Hepatocyte (in vitro differentiated cells): ENCODE measurements around the gene GOLGA3. TPM values are rescaled to one million over a fixed set of nuclear protein-coding genes. Genes with fewer than 3 reads are reported as not detected.
"Not testable (repeated sequence)": the region's sequence is repeated elsewhere in the genome, so short reads cannot be mapped to it uniquely, and the experiment has no call there.

Experiments
- DNase-seq: peaks from one replicate; pipeline ENCODE4 v3.0.0-alpha.2; 2016; ENCODE audit warnings: low spot score
- H2AFZ ChIP-seq: fragments of 200-600 bp; sonication (generic); 2 replicates; pipeline ENCODE4 v1.6.0; 2016; ENCODE audit warnings: antibody characterized with exemption, mild to moderate bottlenecking
- H3K27ac ChIP-seq: fragments of 200-600 bp; sonication (generic); 2 replicates; pipeline ENCODE4 v1.5.1; 2016; ENCODE audit warnings: mild to moderate bottlenecking
- H3K27me3 ChIP-seq: fragments of 200-600 bp; sonication (generic); 2 replicates; pipeline ENCODE4 v1.6.1; 2016
- H3K36me3 ChIP-seq: fragments of 200-600 bp; sonication (generic); replicated peaks from 2 replicates; pipeline ENCODE4 v1.5.1; 2016; ENCODE audit warnings: low read depth; ENCODE audit not compliant: insufficient read depth
- H3K4me1 ChIP-seq: fragments of 200-600 bp; sonication (generic); 2 replicates; pipeline ENCODE4 v1.5.1; 2016; ENCODE audit warnings: mild to moderate bottlenecking, moderate library complexity; ENCODE audit not compliant: insufficient read depth
- H3K4me2 ChIP-seq: fragments of 200-600 bp; sonication (generic); 2 replicates; pipeline ENCODE4 v1.6.0; 2016
- H3K4me3 ChIP-seq: fragments of 200-600 bp; sonication (generic); 2 replicates; pipeline ENCODE4 v1.5.1; 2016; ENCODE audit warnings: mild to moderate bottlenecking
- H3K79me2 ChIP-seq: fragments of 200-600 bp; sonication (generic); 2 replicates; pipeline ENCODE4 v1.6.0; 2017; ENCODE audit warnings: mild to moderate bottlenecking
- H3K9me2 ChIP-seq: fragments of 200-600 bp; sonication (generic); replicated peaks from 2 replicates; pipeline ENCODE4 v1.6.0; 2017; ENCODE audit warnings: mild to moderate bottlenecking; ENCODE audit not compliant: insufficient read depth
- H3K9me3 ChIP-seq: fragments of 200-600 bp; sonication (generic); 2 replicates; pipeline ENCODE4 v1.5.1; 2016; ENCODE audit warnings: low read depth, mild to moderate bottlenecking
- H4K20me1 ChIP-seq: fragments of 200-600 bp; sonication (generic); 2 replicates; pipeline ENCODE4 v1.6.0; 2016; ENCODE audit warnings: mild to moderate bottlenecking; ENCODE audit not compliant: insufficient read depth, poor library complexity, severe bottlenecking
- EZH2 ChIP-seq: fragments of 200-600 bp; sonication (generic); IDR thresholded peaks from 2 replicates; pipeline ENCODE4 v1.6.1; 2016; ENCODE audit warnings: antibody characterized with exemption, mild to moderate bottlenecking, borderline replicate concordance
- EZH2phosphoT487 ChIP-seq: fragments of 200-600 bp; sonication (generic); IDR thresholded peaks from one replicate; pipeline ENCODE4 v1.6.1; 2018; ENCODE audit warnings: antibody characterized with exemption, mild to moderate bottlenecking, low read depth, moderate library complexity; ENCODE audit not compliant: unreplicated experiment, severe bottlenecking
- WGBS: methylation state at CpG from one replicate; pipeline ENCODE4 v1.1.6; 2016; ENCODE audit warnings: low lambda C conversion rate; ENCODE audit errors: missing lambda C conversion rate; 5-methylcytosine and 5-hydroxymethylcytosine counted together
- polyA plus RNA-seq: library from polyadenylated mRNA; unstranded; fragments of >200 nt; fragmentation: Nextera tagmentation; extraction: Ambion mirVana; gene quantifications from 2 replicates; pipeline ENCODE4 v1.2.1, GENCODE V29; 2016
- total RNA-seq: library from RNA; depleted of rRNA; stranded (reverse); fragments of >200 nt; gene quantifications from 2 replicates; pipeline ENCODE4 v1.2.3, GENCODE V29; 2014
- TF ChIP-seq, protein P1 (sequence below): fragments of 200-600 bp; sonication (generic); IDR thresholded peaks from 2 replicates; pipeline ENCODE4 v1.5.1; 2016; ENCODE audit warnings: antibody characterized with exemption, mild to moderate bottlenecking; ENCODE audit not compliant: poor library complexity

The GOLGA3 gene, protein sequence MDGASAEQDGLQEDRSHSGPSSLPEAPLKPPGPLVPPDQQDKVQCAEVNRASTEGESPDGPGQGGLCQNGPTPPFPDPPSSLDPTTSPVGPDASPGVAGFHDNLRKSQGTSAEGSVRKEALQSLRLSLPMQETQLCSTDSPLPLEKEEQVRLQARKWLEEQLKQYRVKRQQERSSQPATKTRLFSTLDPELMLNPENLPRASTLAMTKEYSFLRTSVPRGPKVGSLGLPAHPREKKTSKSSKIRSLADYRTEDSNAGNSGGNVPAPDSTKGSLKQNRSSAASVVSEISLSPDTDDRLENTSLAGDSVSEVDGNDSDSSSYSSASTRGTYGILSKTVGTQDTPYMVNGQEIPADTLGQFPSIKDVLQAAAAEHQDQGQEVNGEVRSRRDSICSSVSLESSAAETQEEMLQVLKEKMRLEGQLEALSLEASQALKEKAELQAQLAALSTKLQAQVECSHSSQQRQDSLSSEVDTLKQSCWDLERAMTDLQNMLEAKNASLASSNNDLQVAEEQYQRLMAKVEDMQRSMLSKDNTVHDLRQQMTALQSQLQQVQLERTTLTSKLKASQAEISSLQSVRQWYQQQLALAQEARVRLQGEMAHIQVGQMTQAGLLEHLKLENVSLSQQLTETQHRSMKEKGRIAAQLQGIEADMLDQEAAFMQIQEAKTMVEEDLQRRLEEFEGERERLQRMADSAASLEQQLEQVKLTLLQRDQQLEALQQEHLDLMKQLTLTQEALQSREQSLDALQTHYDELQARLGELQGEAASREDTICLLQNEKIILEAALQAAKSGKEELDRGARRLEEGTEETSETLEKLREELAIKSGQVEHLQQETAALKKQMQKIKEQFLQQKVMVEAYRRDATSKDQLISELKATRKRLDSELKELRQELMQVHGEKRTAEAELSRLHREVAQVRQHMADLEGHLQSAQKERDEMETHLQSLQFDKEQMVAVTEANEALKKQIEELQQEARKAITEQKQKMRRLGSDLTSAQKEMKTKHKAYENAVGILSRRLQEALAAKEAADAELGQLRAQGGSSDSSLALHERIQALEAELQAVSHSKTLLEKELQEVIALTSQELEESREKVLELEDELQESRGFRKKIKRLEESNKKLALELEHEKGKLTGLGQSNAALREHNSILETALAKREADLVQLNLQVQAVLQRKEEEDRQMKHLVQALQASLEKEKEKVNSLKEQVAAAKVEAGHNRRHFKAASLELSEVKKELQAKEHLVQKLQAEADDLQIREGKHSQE (N-terminal part only)
- total RNA-seq (67.6 and 75.1 TPM in 2 replicates), polyA plus RNA-seq (26.2 and 34.1 TPM in 2 replicates)

DNA sequence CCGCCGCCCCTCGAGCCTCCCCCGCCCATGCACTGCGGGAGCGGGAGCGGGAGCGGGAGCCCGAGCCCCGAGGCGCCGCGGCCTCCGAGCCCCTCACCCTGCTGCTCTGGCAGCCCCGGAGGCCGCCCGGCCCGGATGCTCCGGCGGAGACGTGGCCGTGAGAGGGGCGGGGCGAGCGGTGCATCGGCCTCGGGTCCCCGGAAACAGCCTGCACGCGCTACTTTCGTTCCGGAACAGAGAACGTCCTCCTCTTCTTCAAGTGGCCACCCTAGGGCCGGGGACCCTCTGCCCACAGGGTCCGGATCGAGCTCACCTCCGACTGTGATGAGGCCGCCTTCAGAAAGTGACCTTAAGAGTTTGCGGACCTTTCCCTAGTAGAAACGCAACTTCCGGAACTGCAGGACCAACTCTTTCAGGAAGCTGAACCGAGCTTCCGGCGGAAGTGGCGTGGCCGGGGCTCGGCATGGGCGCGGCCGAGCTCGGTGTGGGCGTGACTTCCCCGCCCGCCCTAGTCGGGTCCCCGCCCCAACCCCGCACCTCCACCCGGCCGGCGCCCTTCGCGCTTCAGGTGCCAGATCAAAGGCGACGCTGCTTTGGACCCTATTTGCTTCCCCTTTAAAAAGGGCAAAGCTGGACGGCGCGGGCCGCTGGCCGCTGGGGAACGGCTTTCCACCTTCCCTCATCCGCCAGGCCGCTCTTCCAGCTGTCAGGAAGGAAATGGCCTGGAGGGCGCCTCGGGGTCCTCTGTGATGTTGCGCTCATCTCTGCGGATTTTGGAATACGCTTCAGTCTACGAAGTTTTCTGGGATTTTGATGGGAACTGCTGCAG is at the start of gene GOLGA3:
Gene GOLGA3, minus strand, starts transcription at position 164 of the 829 bp plus-strand sequence. CDS start 6,741 bp downstream, outside the sequence.
- Histone ChIP-seq H3K4me3 (peak within 1 kb of the TSS; percentile 50), H3K9me2 (no peaks in the 10 kb centered on the region), H2AFZ (peak within 1 kb of the TSS; percentile 66), H3K9me3 (no peaks in the 10 kb centered on the region), H3K4me2 (peak within 1 kb of the TSS; percentile 96), H3K36me3 (no peaks in the 10 kb centered on the region), H3K27ac (peak within 1 kb of the TSS; percentile 99), H3K4me1 (peaks cover 9% of the 10 kb centered on the region), H3K27me3 (no peaks in the 10 kb centered on the region), H3K79me2 (peaks cover 45% of the 10 kb centered on the region), H4K20me1 (peaks cover 28% of the 10 kb centered on the region)
- TF ChIP-seq, protein P1, sequence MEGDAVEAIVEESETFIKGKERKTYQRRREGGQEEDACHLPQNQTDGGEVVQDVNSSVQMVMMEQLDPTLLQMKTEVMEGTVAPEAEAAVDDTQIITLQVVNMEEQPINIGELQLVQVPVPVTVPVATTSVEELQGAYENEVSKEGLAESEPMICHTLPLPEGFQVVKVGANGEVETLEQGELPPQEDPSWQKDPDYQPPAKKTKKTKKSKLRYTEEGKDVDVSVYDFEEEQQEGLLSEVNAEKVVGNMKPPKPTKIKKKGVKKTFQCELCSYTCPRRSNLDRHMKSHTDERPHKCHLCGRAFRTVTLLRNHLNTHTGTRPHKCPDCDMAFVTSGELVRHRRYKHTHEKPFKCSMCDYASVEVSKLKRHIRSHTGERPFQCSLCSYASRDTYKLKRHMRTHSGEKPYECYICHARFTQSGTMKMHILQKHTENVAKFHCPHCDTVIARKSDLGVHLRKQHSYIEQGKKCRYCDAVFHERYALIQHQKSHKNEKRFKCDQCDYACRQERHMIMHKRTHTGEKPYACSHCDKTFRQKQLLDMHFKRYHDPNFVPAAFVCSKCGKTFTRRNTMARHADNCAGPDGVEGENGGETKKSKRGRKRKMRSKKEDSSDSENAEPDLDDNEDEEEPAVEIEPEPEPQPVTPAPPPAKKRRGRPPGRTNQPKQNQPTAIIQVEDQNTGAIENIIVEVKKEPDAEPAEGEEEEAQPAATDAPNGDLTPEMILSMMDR, result no peak
- TF ChIP-seq EZH2phosphoT487, result no peak
- no peak for TF ChIP-seq EZH2
- peak; percentile 96 for DNase-seq
- 13% methylated on average over 49 of the region's 78 CpGs for WGBS

DNA sequence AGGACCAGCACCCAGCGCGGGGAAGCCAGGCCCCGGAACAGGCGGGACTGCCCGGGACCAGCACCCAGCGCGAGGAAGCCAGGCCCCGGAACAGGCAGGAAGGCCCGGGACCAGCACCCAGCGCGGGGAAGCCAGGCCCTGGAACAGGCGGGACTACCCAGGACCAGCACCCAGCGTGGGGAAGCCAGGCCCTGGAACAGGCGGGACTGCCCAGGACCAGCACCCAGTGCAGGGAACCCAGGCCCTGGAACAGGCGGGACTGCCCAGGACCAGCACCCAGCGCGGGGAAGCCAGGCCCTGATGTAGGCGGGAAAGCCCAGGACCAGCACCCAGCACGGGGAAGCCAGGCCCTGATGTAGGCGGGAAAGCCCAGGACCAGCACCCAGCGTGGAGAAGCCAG is 46.0 kb upstream of the GOLGA3 start:
- H3K4me2 ChIP-seq, H2AFZ ChIP-seq, H3K36me3 ChIP-seq, H3K4me1 ChIP-seq, H3K9me3 ChIP-seq, H4K20me1 ChIP-seq, DNase-seq, H3K9me2 ChIP-seq, H3K27ac ChIP-seq, H3K27me3 ChIP-seq, H3K4me3 ChIP-seq: not testable (repeated sequence)
- peaks cover 14% of the 10 kb centered on the region for H3K79me2 ChIP-seq
- WGBS, result 96% methylated on average over 17 of the region's 21 CpGs

DNA sequence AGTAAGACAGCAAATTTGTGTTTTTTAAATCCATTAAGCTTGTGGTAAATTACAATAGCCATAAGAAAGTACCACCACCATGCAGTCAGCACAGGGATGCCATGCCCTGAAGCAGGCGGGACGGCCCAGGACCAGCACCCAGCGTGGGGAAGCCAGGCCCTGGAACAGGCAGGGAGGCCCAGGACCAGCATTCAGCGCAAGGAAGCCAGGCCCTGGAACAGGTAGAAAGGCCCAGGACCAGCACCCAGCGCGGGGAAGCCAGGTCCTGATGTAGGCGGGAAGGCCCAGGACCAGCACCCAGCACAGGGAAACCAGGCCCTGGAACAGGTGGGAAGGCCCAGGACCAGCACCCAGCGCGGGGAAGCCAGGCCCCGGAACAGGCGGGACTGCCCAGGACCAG is 45.5 kb upstream of the GOLGA3 start:
- Histone ChIP-seq H3K9me3 (no peaks in the 10 kb centered on the region), H3K27me3 (no peaks in the 10 kb centered on the region), H3K27ac (no peak overlapping the region), H3K4me1 (no peaks in the 10 kb centered on the region), H2AFZ (no peak overlapping the region), H3K79me2 (peaks cover 11% of the 10 kb centered on the region), H3K36me3 (no peaks in the 10 kb centered on the region), H3K4me2 (no peak overlapping the region), H3K4me3 (no peak overlapping the region), H4K20me1 (no peaks in the 10 kb centered on the region), H3K9me2 (no peaks in the 10 kb centered on the region)
- TF ChIP-seq EZH2 (no peak), EZH2phosphoT487 (no peak)
- TF ChIP-seq, protein P1, result no peak
- 100% methylated on average over 7 of the region's 11 CpGs for WGBS
- DNase-seq, result no peak
